ENCODE measurements around the gene MCF2L2.
"Not testable (repeated sequence)": the region's sequence is repeated elsewhere in the genome, so short reads cannot be mapped to it uniquely, and the experiment has no call there.

The MCF2L2 gene

DNA sequence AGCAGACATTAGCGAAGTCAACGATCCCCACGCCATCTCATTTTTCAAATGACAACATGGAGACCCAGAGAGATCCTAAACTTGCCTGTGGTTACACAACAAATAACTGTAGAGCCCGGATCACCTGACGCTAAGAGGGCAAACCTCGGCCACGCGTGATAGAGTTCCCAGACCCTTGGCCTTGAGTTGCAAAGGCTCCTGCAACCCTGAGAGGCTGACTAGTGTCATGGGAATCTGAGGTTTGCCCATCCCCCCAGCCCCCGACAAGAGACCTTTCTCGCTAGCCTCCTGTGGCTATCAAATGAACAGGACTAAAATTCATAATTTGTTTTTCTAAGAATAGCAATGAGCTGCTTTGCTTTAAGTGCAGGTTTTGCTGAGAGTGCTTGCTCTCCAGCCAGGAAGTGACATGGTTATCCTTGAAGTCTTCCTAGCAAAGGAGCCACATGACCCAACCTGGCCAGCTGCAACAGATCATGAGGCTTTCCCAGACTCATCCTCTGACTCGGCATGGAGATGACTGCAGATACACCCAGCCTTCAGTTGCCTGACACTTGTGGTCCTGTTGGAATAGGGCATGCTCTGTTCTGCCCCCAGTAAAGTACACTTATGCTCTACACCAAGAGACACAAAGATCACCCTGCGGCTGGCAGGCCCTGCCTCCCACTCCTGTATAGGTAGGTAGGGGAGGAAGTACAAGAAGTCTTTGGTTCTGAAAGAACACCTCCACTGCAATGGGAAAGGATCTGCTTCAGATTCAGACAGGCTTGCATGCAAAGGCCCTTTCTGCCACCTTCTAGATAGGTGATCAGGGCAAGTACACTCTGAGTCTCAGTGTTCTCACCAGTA lies 36.0 kb downstream of the MCF2L2 start:
- no peak for DNase-seq

DNA sequence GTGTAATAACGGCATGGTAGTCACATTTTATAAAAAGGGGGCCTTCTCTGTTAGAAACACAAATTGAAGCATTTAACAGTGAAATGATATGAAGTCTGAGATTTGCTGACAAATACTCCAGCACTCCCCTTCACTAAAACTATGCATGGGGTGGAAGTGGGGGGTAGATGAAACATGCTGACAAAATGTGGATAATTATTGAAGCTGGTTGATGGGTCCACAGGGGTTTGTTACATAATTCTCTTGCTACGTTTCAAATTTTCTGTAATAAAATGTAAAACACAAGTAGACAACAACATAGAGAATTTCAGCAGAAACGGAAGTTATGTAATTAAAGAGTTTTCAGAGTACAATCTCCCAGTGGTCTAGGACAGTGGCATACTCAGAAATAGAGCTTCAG lies 37.0 kb downstream of the MCF2L2 start:
- DNase-seq: no peak

DNA sequence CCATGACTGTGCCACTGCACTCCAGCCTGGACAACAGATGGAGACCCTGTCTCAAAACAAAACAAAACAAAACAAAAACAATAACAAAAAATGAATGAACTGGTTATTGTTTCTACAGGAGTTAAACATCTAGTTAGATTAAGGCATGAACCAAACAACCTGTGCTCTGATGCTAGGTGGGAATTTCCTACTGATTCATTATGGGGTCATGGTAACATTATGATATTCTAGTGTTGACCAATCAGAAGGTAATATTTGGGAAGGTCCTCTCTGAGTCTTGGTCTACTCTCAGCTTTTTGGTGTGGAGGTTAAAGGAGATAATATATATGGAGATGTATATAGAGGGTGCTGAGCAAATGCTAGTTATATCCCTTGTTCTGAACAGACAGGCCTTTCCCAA lies 37.6 kb downstream of the MCF2L2 start:
- DNase-seq: no peak

DNA sequence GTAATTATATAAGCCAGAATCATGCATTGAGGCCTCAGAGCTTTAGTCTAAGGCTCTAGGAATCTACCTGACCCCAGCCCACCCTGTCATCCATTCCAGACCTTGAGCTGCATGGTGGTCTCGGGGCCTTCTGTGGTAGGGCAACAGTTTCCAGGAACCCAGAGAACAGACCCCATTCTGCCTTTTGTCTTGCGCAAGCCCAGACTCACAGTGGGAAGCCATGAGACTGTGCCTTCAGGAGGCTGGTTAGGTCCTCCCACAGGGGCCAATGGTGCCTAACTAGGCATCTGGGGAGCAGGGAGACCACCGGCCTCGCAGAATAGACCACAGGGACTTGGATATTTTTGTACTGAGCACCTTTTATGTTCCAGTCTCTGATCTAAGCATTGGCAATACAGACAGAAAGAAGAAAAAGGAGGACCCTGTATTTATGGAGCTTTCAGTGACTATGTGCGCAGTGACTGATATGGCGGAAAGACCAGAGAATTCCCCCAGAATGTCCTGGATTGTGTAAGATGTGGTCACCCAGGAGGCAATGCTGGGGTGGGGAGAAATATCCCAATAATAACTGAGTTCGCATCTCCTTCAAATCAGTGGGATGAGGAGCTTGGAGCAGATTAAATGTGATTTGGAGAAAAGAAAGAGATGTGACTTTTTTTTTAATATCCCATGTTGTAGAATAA lies 40.1 kb downstream of the MCF2L2 start:
- DNase-seq: no peak

DNA sequence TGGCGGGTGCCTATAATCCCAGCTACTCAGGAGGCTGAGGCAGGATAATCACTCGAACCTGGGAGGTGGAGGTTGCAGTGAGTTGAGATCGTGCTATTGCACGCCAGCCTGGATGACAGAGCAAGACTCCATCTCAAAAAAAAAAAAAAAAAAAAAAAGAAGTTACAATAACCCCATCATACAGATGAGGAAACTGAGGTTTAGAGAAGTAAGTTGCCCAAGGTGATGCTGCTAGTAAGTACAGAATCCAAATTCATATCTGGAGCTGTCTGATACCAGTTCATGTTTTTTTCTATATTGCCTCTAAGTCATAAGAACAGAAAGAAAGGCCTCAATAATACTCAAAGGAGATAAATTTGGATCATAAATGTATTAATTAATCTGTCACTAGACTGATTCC lies 40.6 kb downstream of the MCF2L2 start:
- DNase-seq: no peak

DNA sequence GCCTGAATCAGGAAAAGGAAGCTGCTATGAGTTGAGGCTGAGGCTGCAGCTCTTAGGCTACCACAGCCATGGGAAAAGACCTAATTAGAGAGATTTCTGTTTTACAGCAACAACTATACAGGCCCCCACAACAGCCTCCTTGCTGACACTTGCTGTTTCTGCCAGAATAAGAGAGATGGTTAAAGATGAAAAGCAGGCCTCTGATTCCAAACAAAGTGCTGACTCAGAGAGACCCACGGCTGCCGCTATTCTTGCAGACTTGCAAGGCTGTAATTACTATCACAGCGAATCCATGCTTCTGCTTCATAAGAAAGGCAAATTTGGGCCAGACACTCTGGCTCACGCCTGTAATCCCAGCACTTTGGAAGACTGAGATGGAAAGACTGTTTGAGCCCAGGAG lies 41.8 kb downstream of the MCF2L2 start:
- no peak for DNase-seq

DNA sequence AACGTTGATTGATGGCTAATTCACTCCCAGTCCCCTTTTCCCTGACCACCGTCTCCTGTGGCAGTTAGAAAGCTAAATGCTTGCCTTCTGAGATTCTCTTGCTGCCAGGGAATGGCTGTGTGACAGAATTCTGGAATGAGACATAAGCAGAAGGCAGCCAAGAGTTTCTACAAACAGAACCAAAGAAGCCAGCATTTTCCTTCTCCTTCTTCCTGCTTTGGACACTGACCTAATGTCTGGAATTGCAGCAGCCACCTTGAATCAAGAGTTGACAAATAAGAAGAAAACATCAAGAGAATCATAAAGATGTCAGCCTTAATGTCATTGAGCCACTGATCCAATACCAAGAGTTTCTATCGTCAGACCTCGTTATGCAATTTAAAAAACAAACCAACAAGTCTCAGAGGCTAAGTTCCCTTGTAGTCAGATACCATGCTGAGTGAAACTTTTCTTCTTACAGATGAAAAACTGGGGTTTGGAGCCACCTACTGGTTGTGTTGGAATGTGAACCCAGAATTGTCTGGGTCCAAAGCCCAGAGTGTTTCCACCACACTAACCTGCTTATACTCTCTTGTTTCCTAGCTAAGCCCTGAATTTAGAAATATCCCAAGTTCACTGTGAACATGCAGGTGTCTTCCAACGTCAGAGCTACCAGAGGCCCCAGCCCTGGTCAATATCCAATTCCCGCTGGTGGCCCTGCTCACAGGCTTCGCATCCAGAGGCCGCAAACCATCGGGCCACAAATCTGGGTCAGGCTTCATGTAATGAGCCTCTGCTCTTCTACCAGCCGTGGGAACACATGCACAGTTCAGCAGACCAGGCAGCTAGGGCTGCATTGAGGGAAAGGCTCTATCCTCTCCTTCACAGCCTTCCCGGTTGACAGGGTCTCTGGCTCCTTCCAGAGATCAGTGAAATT lies 42.5 kb downstream of the MCF2L2 start:
- peak; percentile 54 for DNase-seq

DNA sequence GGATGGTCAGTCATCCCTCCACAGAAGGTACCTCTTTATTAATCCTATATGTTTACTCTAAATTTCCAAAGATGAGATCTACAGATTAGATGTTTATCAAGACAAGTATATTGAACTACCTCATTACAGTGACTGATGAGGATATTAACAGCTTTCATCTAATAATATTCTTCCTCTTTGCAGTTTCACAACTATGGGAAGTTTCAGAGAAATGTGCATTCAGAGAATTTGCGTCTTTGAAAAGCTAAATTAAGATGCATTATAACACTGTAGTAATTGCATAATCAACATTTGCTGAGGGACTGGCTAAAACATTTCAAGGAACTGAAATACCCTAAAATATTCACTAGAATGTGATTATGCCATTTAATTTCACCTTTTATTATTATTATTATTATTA lies 46.7 kb downstream of the MCF2L2 start:
- no peak for DNase-seq

DNA sequence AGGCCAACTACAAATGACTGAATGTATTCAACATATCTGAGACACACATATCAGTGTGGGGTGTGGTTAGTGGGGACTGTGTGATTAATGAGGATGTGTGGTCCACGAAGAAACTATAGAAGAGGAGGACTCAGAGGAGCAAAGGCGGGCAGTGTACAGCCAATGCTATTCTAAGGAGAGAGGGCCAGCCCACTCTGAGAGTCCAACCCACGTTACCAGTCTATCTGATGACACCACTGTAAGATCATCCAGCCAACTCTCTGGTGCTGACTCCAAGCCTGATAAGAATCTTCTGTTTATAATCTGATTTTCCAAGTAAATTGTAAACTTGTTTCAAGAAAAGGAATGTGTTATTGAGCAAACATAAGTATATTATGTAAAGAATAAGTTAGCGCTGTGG lies 47.2 kb downstream of the MCF2L2 start:
- peak; percentile 60 for DNase-seq

DNA sequence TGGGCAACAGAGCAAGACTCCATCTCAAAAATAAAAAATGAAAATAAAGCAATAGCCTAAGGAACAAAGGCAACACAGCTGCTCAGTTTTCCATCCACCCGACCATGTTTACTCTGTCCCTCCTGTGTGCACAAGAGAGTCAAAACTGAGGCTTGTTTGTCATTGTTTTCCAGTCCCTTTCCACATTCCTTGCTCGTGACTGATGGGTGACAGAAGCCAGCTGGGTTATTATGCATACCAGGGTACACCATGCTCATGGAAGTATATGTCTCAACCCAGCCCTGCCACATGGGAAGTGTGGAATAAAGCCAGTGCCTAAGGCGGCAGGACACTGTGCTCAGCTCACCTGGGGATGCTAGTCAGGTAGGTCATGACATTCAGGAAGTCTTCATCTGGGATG lies 49.5 kb downstream of the MCF2L2 start:
- no peak for DNase-seq

DNA sequence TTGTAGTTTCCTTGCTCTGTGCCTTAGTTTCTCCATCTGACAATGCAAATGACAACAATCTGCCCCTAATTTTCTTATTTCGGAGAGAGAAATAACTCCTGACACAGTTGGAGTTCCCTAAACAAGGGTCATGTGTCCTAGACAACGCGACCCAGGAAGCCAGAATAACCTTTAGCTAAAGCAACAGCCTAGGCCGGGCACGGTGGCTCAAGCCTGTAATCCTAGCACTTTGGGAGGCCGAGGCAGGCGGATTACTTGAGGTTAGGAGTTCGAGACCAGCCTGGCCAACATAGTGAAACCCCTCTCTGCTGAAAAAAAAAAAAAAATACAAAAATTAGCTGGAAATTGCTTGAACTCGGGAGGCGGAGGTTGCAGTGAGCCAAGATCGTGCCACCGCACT lies 49.9 kb downstream of the MCF2L2 start:
- DNase-seq: no peak

DNA sequence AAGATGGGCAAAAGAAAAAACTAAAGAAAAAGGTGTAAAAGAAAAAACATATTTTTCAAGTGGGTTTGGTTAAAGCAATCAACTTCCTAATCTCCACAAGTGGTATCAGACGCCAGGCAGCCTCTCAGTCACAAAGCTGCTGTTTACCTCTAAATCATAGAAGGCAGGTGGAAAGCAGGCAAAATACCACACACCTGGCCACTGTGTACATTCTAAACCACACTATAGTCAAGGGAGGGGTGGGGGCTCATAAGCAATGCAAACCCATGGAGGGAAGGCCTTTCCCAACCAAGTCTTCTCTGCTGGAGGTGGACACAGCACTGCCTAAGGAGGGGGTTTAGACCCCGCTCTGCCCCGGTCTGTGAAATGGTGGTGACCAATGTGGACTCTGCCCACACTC lies 50.4 kb downstream of the MCF2L2 start:
- DNase-seq: no peak

DNA sequence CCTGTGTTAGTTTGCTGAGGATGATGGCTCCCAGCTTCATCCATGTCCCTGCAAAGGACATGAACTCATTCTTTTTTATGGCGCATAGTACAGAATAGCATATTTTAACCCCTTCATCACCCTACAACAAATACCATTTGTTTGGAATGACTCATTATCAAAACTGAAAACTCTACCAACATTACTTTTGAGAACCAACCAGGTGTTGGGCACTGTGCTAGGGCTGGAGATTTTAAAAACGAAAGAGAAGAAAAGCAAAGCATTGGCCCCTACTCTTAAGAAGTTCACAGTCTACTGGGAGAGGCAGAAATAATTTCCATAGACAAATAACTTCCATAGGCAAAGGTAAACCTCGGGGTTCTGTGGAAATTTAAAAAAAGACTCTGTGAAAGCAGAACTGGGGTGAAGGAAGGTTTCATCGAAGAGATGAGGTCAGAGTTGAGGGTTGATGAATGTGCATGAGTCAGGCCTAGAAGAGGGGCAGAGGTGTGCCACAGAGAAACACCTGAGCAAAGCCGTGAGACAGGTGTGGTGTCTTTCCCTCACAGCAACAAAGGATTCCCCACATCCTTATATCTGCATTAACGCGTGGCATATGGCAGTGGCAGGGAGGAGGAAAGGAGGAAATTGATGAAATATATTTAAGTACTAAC lies 51.0 kb downstream of the MCF2L2 start:
- DNase-seq: no peak

DNA sequence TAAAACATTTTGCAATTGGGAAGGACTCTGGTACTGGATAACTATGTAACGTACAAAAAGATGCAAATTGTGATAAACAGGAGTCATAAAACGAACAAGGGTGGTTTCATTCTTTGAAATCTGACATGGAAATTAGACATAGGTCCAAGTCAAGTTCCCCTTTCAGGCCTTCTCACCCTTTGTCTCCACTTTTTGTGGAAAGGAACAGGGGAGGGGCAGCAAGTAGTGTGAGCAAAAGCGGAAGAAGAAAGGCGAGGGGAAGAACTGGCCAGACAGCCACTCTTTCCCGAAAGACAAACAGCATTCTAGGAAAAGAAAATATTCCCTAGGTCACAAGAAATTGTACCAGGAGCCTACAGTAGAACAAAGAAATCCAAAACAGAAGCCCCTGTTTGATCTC lies 52.6 kb downstream of the MCF2L2 start:
- DNase-seq: no peak

DNA sequence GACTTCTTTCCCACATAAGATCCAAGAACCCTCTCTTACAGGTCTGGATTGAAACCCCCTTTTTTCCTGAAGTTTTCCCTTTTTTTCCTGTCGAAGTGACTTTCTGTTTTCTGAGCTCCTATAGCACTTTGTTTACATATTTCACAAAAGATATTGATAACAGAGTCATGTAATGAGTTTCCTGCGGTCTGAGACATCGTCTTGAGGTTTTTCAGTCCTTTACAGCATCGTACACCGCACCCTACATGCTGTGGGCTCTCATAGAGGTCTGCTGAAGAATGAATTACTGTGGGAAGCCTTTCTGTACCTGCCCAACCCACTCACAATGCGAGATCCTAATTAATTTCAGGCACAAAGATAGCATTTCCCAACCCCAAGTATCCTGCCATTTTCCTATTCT lies 53.1 kb downstream of the MCF2L2 start:
- DNase-seq: no peak

DNA sequence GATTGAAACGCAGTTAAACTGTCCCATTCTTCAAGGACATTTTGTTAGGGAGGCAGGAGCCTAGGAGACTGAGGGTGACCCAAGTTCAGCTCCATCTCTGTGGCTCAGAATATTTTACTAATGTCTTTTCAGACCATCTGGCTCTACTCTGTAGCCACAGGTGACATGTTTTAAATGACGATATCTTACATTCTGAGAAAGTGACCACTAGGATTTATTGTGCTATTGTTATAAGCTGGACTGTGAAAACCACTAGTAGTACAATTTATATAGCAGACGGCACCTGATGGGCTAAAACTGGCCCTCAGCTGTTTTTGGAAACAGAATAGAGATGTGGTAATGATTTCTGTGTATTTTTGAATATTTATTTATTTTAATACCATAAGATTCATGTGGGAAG lies 55.5 kb downstream of the MCF2L2 start:
- DNase-seq: no peak

DNA sequence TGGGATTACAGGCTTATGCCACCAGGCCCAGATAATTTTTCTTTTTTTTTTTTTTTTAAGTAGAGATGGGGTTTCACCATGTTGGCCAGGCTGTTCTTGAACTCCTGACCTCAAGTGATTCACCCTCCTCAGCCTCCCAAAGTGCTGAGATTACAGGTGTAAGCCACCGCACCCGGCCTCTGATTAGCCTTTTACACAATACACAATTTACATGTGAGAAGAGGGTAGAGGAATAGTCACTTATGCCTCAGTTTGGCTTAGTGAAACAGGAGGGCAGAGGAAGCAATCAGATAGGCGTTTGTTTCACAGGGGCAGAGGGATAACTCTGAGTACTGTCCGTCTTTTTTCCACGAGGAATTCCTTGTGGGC lies 56.8 kb downstream of the MCF2L2 start:
- DNase-seq: not testable (repeated sequence)

DNA sequence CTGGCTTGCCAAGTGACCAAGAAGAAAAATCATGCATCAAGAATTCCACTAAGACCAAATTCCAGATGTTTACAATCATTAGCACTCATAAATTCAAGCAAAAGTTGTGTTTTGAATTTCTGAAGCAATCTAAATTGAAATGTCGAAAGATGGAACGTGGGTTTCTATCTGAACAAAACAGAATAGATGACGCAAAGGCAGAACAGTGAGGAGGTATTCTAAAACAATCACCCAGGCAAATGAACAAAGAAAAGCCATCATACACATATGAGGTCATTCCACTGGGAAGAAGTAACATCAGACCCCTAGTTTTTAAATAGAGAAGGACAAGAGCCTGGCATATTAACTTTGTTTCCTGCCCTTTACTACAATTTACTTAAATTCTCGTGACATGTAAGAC lies 58.0 kb downstream of the MCF2L2 start:
- no peak for DNase-seq

DNA sequence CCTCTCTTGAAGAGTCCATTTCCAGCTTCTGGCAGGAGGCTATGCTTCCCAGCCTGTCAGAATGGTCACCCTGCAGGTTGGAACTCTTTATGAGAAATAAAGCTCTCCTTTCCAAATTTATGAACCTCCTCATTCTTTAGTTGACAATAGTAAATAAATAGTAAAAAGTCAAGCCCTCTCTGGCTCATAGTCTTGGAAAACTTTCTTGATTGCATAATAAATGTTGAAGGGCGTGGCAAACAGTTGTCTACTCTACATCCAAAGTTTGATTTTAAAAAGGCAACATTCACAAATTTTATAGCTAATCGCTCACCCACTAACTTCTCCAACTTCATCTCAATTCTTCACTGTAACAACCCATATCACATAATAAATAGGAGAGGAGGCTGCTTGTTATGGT lies 58.8 kb downstream of the MCF2L2 start:
- DNase-seq: no peak

DNA sequence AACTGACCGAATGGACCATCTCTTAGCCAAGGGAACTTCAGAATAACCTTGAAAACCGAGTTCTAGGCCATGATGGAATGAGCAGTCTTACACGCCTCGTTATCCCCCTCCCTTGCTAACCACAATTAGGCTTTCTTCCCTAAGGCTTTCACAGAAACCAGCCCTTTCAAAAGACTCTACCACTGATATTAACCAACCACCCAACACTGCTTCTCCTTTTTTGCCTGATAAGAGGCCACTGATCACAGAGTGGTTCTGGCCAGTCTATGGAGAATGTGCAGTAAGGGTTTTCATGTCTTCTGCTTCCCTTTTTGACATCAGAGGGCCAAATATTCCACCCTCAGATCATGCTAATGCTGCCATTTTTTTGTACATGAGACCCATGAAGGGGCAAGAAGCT lies 59.3 kb downstream of the MCF2L2 start:
- DNase-seq: no peak

DNA sequence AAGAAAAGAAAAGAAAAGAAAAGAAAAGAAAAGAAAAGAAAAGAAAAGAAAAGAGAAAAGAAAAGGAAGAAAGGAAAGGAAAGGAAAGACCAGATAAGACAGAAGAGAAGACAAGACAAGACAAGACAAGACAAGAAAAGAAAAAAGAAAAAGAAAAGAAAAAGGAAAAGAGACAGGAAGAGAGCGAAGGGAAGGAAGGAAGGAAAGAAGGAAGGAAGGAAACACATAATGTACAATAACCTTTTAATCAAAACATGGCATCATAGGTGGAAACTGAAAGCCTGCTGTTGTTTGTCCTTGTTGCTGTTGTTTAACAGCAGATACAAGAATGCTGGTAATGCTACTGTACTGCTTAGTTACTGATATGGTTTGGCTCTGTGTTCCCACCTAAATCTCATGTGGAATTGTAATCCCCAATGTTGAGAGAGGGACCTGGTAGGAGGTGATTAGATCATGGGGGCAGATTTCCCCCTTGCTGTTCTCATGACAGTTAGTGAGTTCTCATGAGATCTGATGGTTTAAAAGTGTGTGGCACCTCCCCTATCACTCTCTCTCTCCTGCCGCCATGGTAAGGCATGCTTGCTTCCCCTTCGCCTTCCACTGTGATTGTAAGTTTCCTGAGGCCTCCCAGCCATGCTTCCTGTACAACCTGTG lies 67.3 kb downstream of the MCF2L2 start:
- DNase-seq: no peak

DNA sequence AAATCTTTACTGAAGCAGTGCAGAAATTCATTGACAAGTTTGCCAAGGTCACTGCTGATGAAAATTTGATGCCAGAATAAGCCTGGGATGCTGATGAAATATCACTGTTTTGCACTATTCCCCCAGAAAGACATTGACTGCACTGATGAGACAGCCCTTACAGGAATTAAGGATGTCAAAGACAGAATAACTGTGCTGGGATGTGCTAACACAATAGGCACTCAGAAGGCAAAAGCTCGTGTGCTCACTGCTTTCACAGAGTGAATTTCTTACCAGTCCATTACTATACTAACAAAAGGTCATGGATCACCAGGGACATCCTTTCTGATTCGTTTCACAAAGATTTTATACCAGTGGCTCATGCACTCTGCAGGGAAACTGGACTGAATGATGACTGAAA lies 69.4 kb downstream of the MCF2L2 start:
- no peak for DNase-seq
